GM23338 (cell line): Measurements from ENCODE around the gene GPSM1. TPM values are rescaled to one million over a fixed set of nuclear protein-coding genes. Genes with fewer than 3 reads are reported as not detected.
A peak's percentile ranks its signal among the peaks of the same experiment; 100 is the strongest.
"Not testable (repeated sequence)": the region's sequence is repeated elsewhere in the genome, so short reads cannot be mapped to it uniquely, and the experiment has no call there.

ENCODE experiments used
- ATAC-seq: fragments of 200-7000 bp; cut with Tn5 transposase; 3 replicates; pipeline ENCODE4 v1.9.1; 2020
- DNase-seq: peaks from one replicate; pipeline ENCODE4 v3.0.0-alpha.2; 2015; ENCODE audit warnings: low spot score
- H2AFZ ChIP-seq: fragments of 200-600 bp; sonication (generic); 2 replicates; pipeline ENCODE4 v1.8.0; 2016; ENCODE audit warnings: antibody characterized with exemption, mild to moderate bottlenecking, moderate library complexity
- H3F3A ChIP-seq: fragments of 200-600 bp; sonication (generic); replicated peaks from 2 replicates; pipeline ENCODE4 v1.8.0; 2017; ENCODE audit warnings: antibody characterized with exemption, mixed run types, low read depth
- H3K27ac ChIP-seq: fragments of 200-600 bp; sonication (generic); 2 replicates; pipeline ENCODE4 v1.6.1; 2016; ENCODE audit warnings: low read depth
- H3K27me3 ChIP-seq: fragments of 200-600 bp; sonication (generic); 2 replicates; pipeline ENCODE4 v1.8.0; 2016; ENCODE audit warnings: mild to moderate bottlenecking, mixed run types, moderate library complexity; ENCODE audit not compliant: insufficient read depth
- H3K36me3 ChIP-seq: fragments of 200-600 bp; sonication (generic); 2 replicates; pipeline ENCODE4 v1.8.0; 2016; ENCODE audit warnings: mild to moderate bottlenecking; ENCODE audit not compliant: insufficient read depth
- H3K4me1 ChIP-seq: fragments of 200-600 bp; sonication (generic); 2 replicates; pipeline ENCODE4 v1.8.0; 2016; ENCODE audit warnings: mild to moderate bottlenecking, moderate library complexity; ENCODE audit not compliant: insufficient read depth
- H3K4me2 ChIP-seq: fragments of 200-600 bp; sonication (generic); 2 replicates; pipeline ENCODE4 v1.7.1; 2017; ENCODE audit warnings: mixed run types
- H3K4me3 ChIP-seq: fragments of 200-600 bp; sonication (generic); 2 replicates; pipeline ENCODE4 v1.6.1; 2016; ENCODE audit warnings: mixed run types
- H3K79me2 ChIP-seq: fragments of 200-600 bp; sonication (generic); replicated peaks from 2 replicates; pipeline ENCODE4 v1.8.0; 2017; ENCODE audit warnings: mild to moderate bottlenecking; ENCODE audit not compliant: insufficient read depth
- H3K9me2 ChIP-seq: fragments of 200-600 bp; sonication (generic); 2 replicates; pipeline ENCODE4 v1.8.0; 2017; ENCODE audit not compliant: insufficient read depth
- H4K20me1 ChIP-seq: fragments of 200-600 bp; sonication (generic); replicated peaks from 2 replicates; pipeline ENCODE4 v1.8.0; 2017; ENCODE audit warnings: mild to moderate bottlenecking; ENCODE audit not compliant: insufficient read depth
- H3K27ac Mint-ChIP-seq: 2 replicates; pipeline ENCODE4 v1.8.0; 2020; ENCODE audit warnings: inconsistent platforms, mild to moderate bottlenecking, moderate library complexity, mixed read lengths
- H3K27me3 Mint-ChIP-seq: 3 replicates; pipeline ENCODE4 v1.8.0; 2022; ENCODE audit warnings: low read depth, mild to moderate bottlenecking, moderate library complexity, mixed read lengths, inconsistent platforms; ENCODE audit not compliant: insufficient read depth, poor library complexity
- H3K36me3 Mint-ChIP-seq: 3 replicates; pipeline ENCODE4 v1.8.0; 2021; ENCODE audit warnings: low read depth, mild to moderate bottlenecking, inconsistent platforms, moderate library complexity, mixed read lengths
- H3K4me1 Mint-ChIP-seq: 3 replicates; pipeline ENCODE4 v1.8.0; 2020; ENCODE audit warnings: mild to moderate bottlenecking, inconsistent platforms, mixed read lengths
- H3K4me3 Mint-ChIP-seq: 3 replicates; pipeline ENCODE4 v1.8.0; 2021; ENCODE audit warnings: moderate library complexity, mild to moderate bottlenecking, inconsistent platforms, mixed read lengths
- H3K9me3 Mint-ChIP-seq: 3 replicates; pipeline ENCODE4 v1.8.0; 2020; ENCODE audit warnings: moderate library complexity, mild to moderate bottlenecking, inconsistent platforms, mixed read lengths
- CREB1 ChIP-seq: fragments of 250-450 bp; sonication (Bioruptor Pico); IDR thresholded peaks from 2 replicates; pipeline ENCODE4 v1.5.0; 2020; ENCODE audit warnings: low read depth, mild to moderate bottlenecking, moderate library complexity
- EZH2 ChIP-seq: fragments of 200-600 bp; sonication (generic); IDR thresholded peaks from one replicate; pipeline ENCODE4 v1.8.0; 2017; ENCODE audit warnings: antibody characterized with exemption, mild to moderate bottlenecking, low read depth; ENCODE audit not compliant: unreplicated experiment
- EZH2phosphoT487 ChIP-seq: fragments of 200-600 bp; sonication (generic); IDR thresholded peaks from one replicate; pipeline ENCODE4 v1.8.1; 2018; ENCODE audit warnings: antibody characterized with exemption; ENCODE audit not compliant: unreplicated experiment
- JUNB ChIP-seq: IDR thresholded peaks from one replicate; pipeline ENCODE4 v1.6.1; 2016; ENCODE audit warnings: antibody characterized with exemption; ENCODE audit not compliant: unreplicated experiment
- NANOG ChIP-seq: IDR thresholded peaks from 2 replicates; pipeline ENCODE4 v1.6.1; 2016; ENCODE audit warnings: antibody characterized with exemption, borderline replicate concordance
- STAT1 ChIP-seq: IDR thresholded peaks from one replicate; pipeline ENCODE4 v1.6.1; 2016; ENCODE audit warnings: antibody characterized with exemption; ENCODE audit not compliant: unreplicated experiment
- ZNF114 ChIP-seq: fragments of 250-450 bp; sonication (Bioruptor Pico); IDR thresholded peaks from 2 replicates; pipeline ENCODE4 v1.5.0; 2020; ENCODE audit warnings: mild to moderate bottlenecking, moderate library complexity
- polyA plus RNA-seq: library from polyadenylated mRNA; unstranded; fragments of >200 nt; fragmentation: Nextera tagmentation; extraction: Ambion mirVana; gene quantifications from 2 replicates; pipeline ENCODE4 v1.2.1, GENCODE V29; 2016
- total RNA-seq: library from RNA; depleted of rRNA; stranded (reverse); fragments of >200 nt; shearing (Covaris generic); gene quantifications from 2 replicates; pipeline ENCODE4 v1.2.3, GENCODE V29; 2014
- TF ChIP-seq, protein P1 (sequence below), 2 experiments: fragments of 200-600 bp in 1 of 2; sonication (generic) in 1 of 2; conservative IDR thresholded peaks; 2 replicates each; pipeline versions ENCODE4 v1.5.1 to v1.6.1; 2016 to 2017; ENCODE audit warnings: antibody characterized with exemption in 2 of 2, low read depth in 2 of 2, mild to moderate bottlenecking in 2 of 2, moderate library complexity in 1 of 2
- TF ChIP-seq, protein P2 (sequence below): IDR thresholded peaks from 2 replicates; pipeline ENCODE4 v1.6.1; 2016; ENCODE audit warnings: antibody characterized with exemption
- TF ChIP-seq, protein P3 (sequence below): IDR thresholded peaks from one replicate; pipeline ENCODE4 v1.6.1; 2018; ENCODE audit warnings: antibody characterized with exemption; ENCODE audit not compliant: unreplicated experiment

Gene GPSM1
- total and polyA plus RNA-seq, 2 experiments from 2014 or later, result 4.8 to 23.2 TPM

- TF ChIP-seq, protein P1, sequence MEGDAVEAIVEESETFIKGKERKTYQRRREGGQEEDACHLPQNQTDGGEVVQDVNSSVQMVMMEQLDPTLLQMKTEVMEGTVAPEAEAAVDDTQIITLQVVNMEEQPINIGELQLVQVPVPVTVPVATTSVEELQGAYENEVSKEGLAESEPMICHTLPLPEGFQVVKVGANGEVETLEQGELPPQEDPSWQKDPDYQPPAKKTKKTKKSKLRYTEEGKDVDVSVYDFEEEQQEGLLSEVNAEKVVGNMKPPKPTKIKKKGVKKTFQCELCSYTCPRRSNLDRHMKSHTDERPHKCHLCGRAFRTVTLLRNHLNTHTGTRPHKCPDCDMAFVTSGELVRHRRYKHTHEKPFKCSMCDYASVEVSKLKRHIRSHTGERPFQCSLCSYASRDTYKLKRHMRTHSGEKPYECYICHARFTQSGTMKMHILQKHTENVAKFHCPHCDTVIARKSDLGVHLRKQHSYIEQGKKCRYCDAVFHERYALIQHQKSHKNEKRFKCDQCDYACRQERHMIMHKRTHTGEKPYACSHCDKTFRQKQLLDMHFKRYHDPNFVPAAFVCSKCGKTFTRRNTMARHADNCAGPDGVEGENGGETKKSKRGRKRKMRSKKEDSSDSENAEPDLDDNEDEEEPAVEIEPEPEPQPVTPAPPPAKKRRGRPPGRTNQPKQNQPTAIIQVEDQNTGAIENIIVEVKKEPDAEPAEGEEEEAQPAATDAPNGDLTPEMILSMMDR (conservative IDR thresholded peaks at IDR 0.05; ENCODE audit: low read depth in 2 of 2), result no peak
- TF ChIP-seq NANOG (no peak), STAT1 (no peak), EZH2phosphoT487 (no peak), JUNB (no peak), EZH2 (no peak), ZNF114 (CRISPR knock-in tag) (no peak), CREB1 (CRISPR knock-in tag) (no peak)
- TF ChIP-seq, protein P2, sequence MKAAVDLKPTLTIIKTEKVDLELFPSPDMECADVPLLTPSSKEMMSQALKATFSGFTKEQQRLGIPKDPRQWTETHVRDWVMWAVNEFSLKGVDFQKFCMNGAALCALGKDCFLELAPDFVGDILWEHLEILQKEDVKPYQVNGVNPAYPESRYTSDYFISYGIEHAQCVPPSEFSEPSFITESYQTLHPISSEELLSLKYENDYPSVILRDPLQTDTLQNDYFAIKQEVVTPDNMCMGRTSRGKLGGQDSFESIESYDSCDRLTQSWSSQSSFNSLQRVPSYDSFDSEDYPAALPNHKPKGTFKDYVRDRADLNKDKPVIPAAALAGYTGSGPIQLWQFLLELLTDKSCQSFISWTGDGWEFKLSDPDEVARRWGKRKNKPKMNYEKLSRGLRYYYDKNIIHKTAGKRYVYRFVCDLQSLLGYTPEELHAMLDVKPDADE, result no peak
- TF ChIP-seq, protein P3, sequence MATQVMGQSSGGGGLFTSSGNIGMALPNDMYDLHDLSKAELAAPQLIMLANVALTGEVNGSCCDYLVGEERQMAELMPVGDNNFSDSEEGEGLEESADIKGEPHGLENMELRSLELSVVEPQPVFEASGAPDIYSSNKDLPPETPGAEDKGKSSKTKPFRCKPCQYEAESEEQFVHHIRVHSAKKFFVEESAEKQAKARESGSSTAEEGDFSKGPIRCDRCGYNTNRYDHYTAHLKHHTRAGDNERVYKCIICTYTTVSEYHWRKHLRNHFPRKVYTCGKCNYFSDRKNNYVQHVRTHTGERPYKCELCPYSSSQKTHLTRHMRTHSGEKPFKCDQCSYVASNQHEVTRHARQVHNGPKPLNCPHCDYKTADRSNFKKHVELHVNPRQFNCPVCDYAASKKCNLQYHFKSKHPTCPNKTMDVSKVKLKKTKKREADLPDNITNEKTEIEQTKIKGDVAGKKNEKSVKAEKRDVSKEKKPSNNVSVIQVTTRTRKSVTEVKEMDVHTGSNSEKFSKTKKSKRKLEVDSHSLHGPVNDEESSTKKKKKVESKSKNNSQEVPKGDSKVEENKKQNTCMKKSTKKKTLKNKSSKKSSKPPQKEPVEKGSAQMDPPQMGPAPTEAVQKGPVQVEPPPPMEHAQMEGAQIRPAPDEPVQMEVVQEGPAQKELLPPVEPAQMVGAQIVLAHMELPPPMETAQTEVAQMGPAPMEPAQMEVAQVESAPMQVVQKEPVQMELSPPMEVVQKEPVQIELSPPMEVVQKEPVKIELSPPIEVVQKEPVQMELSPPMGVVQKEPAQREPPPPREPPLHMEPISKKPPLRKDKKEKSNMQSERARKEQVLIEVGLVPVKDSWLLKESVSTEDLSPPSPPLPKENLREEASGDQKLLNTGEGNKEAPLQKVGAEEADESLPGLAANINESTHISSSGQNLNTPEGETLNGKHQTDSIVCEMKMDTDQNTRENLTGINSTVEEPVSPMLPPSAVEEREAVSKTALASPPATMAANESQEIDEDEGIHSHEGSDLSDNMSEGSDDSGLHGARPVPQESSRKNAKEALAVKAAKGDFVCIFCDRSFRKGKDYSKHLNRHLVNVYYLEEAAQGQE, result no peak
These were observed 8.5 kb upstream of the GPSM1 start (continued) for GRCh38 chr9:136318776-136319241.

DNA sequence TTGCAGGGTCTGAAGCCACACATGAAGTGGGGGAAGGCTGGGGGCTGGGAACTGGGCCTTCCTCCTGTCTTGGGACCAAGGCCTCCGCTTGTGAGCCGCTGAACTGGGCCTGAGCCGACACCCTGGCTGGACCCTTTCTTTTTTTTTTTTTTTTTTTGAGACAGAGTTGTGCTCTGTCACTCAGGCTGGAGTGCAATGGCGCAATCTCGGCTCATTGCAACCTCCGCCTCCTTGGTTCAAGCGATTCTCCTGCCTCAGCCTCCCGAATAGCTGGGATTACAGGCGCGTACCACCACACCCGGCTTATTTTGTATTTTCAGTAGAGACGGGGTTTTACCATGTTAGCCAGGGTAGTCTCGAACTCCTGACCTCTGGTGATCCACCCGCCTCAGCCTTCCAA lies 8.1 kb upstream of the GPSM1 start:
- H3K27me3 Mint-ChIP-seq, result peaks cover 13% of the 10 kb centered on the region

DNA sequence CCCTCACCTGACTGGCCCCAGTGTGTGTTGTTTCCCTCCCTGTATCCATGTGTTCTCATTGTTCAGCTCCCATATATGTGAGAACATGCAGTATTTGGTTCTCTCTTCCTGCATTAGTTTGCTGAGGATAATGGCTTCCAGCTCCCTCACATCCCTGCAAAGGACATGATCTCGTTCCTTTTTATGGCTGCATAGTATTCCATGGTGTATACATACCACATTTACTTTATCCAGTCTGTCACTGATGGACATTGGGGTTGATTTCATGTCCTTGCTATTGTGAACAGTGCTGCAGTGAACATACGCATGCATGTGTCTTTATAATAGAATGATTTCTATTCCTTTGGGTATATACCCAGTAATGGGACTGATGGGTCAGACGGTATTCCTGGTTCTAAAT lies 7.4 kb upstream of the GPSM1 start:
- H4K20me1 ChIP-seq, DNase-seq, H3K27ac Mint-ChIP-seq, H3K36me3 ChIP-seq, H3K36me3 Mint-ChIP-seq, H3K79me2 ChIP-seq, H2AFZ ChIP-seq, H3F3A ChIP-seq, H3K4me2 ChIP-seq, H3K27ac ChIP-seq, H3K4me1 Mint-ChIP-seq, H3K9me2 ChIP-seq, H3K4me1 ChIP-seq, H3K4me3 ChIP-seq, H3K4me3 Mint-ChIP-seq, H3K27me3 ChIP-seq, ATAC-seq: not testable (repeated sequence)
- Mint-ChIP-seq H3K27me3 (peaks cover 13% of the 10 kb centered on the region), H3K9me3 (peaks cover 17% of the 10 kb centered on the region)

More for the DNA sequence above, 8.1 kb upstream of the GPSM1 start:
- H3K36me3 Mint-ChIP-seq, H3K4me3 Mint-ChIP-seq, H3K4me2 ChIP-seq, H3K4me1 ChIP-seq, H3K27me3 ChIP-seq, H3K27ac ChIP-seq, H3K4me3 ChIP-seq, H4K20me1 ChIP-seq, H3K4me1 Mint-ChIP-seq, DNase-seq, H3K36me3 ChIP-seq, H3F3A ChIP-seq, H3K27ac Mint-ChIP-seq, ATAC-seq, H3K79me2 ChIP-seq, H2AFZ ChIP-seq, H3K9me2 ChIP-seq: not testable (repeated sequence)
- H3K9me3 Mint-ChIP-seq, result peaks cover 17% of the 10 kb centered on the region

GRCh38 chr9:136320972-136321371 lies 6.4 kb upstream of the GPSM1 start:
- not testable (repeated sequence) for H3K4me3 Mint-ChIP-seq, H3K27me3 Mint-ChIP-seq, H3K79me2 ChIP-seq, H3K9me3 Mint-ChIP-seq, H3K27ac Mint-ChIP-seq, H3K4me3 ChIP-seq, H3K4me1 Mint-ChIP-seq, H3K4me1 ChIP-seq, H3K4me2 ChIP-seq, H4K20me1 ChIP-seq, H3K9me2 ChIP-seq, DNase-seq, ATAC-seq, H3K36me3 Mint-ChIP-seq, H3F3A ChIP-seq, H2AFZ ChIP-seq, H3K36me3 ChIP-seq, H3K27me3 ChIP-seq
- H3K27ac ChIP-seq, result 0 out of 2 replicates have a peak overlapping the region, but pooled peaks have one; percentile 19
